Tibial nerve (tissue), 3 donors: ENCODE results near the gene SMIM24.

Source experiments
- CTCF ChIP-seq, 5 experiments: fragments of 200-600 bp in 3 of 5; fragments of 450-650 bp in 2 of 5; sonication (generic) in 3 of 5; IDR thresholded peaks; one replicate each; pipeline ENCODE4 v1.5.1; 2016 to 2019; ENCODE audit warnings: antibody characterized with exemption in 5 of 5, mild to moderate bottlenecking in 3 of 5, moderate library complexity in 2 of 5
- POLR2A ChIP-seq, 2 donors: fragments of 450-650 bp; IDR thresholded peaks; one replicate each; pipeline ENCODE4 v1.6.1; 2017; ENCODE audit warnings: antibody characterized with exemption in 2 of 2, mild to moderate bottlenecking in 2 of 2, moderate library complexity in 2 of 2

GRCh38 chr19:3527238-3527910 lies 47.0 kb upstream of the SMIM24 start:
- TF ChIP-seq CTCF (IDR thresholded peaks at IDR 0.05) (no peak), POLR2A (IDR thresholded peaks at IDR 0.05) (no peak)
